ENCODE measurements around the gene RNU1-3. TPM values are rescaled to one million over a fixed set of nuclear protein-coding genes. Genes with fewer than 3 reads are reported as not detected.
A peak's percentile ranks its signal among the peaks of the same experiment; 100 is the strongest.
"Not testable (repeated sequence)": the region's sequence is repeated elsewhere in the genome, so short reads cannot be mapped to it uniquely, and the experiment has no call there.

Gene RNU1-3
- total and polyA plus RNA-seq, 2 of the 8 experiments (the other 6 are each of a cell fraction or from before 2014, with no cell fraction given), result 145 to 1,303 TPM

DNA sequence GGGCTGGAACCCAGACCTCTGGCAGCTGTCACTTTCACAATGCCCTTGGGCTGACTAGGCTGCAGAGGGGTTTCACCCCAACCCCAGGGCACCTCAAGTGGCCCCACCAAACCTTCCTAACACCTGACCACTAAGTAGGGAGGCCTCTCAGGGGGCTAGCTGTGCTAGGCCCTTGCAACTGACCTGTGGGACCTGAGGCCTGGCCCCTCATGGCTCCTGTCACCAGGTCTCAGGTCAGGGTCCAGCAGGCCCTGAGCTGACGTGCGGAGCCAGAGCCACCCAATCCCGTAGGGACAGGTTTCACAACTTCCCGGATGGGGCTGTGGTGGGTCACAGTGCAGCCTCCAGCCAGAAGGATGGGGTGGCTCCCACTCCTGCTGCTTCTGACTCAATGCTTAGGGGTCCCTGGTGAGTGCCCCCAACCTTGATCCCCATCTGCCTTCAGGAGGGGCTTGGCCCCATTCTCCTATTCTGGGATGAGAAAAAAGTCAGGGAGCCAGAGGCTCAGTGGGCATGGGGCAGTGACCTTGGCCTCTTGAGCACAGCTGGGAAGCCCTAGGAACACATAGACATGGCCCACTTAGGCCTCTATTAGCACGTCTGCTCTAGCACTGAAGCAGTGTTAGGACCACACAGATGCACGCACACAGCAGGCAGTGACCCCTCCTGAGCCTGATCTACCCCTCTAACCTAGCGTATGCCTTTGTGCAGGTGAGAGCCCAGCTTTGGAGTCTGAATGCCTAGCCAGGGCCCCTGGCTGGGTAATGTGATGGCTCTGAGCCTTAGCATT, 21.3 kb downstream of the RNU1-3 start:
- not testable (repeated sequence) for DNase-seq (ENCODE audit: low read depth in 1 of 2, low spot score in 2 of 2); H3K23me2 ChIP-seq (ENCODE audit: low read depth, low read length); FAIRE-seq; H3K36me3 ChIP-seq (ENCODE audit: control insufficient read depth in 2 of 4, insufficient read depth in 4 of 4, low read length in 3 of 4); H4K91ac ChIP-seq (replicated peaks; ENCODE audit: insufficient read length, low read length); H3K23ac ChIP-seq (ENCODE audit: insufficient read length); H4K5ac ChIP-seq (ENCODE audit: insufficient read length, low read depth, low read length); H3K56ac ChIP-seq (replicated peaks; ENCODE audit: insufficient read length, low read depth, low read length); H3K79me1 ChIP-seq (ENCODE audit: low read depth, low read length); H4K20me1 ChIP-seq (replicated peaks in 1 of 2; ENCODE audit: control insufficient read depth in 1 of 2, insufficient read depth in 2 of 2, low read length in 2 of 2); H3K79me2 ChIP-seq (ENCODE audit: control insufficient read depth in 1 of 2, insufficient read depth in 2 of 2, low read length in 2 of 2); H3K9ac ChIP-seq (replicated peaks in 1 of 4; ENCODE audit: extremely low read depth in 1 of 4, low read depth in 3 of 4, low read length in 3 of 4); H2AK5ac ChIP-seq (ENCODE audit: low read depth, low read length); H2BK120ac ChIP-seq (replicated peaks; ENCODE audit: low read depth, low read length); H3K18ac ChIP-seq (ENCODE audit: extremely low read depth, low read length); H4K8ac ChIP-seq (ENCODE audit: extremely low read depth, insufficient read depth, low read length); H2BK5ac ChIP-seq (ENCODE audit: low read depth, low read length); H3K9me3 ChIP-seq (ENCODE audit: insufficient read depth in 2 of 2, low read depth in 1 of 2, low read length in 1 of 2); H3K14ac ChIP-seq (ENCODE audit: insufficient read length); H3K27ac ChIP-seq (ENCODE audit: low read depth, low read length); H3K4ac ChIP-seq (replicated peaks; ENCODE audit: insufficient read length, low read depth, low read length); H2AFZ ChIP-seq (ENCODE audit: low read length)
- WGBS, 2 experiments (ENCODE audit: extremely low coverage in 1 of 2, insufficient coverage in 1 of 2, insufficient read length in 1 of 2, insufficient replicate concordance in 2 of 2, low coverage in 1 of 2, low lambda C conversion rate in 2 of 2, missing lambda C conversion rate in 1 of 2), result 91% methylated on average over 6 of the region's 7 CpGs; no CpG with 5 or more reads in 1 of the 2 experiments
- Histone ChIP-seq H3K4me2 (ENCODE audit: insufficient read depth in 1 of 2, low read depth in 2 of 2, low read length in 2 of 2) (peak overlapping the region; percentile 72 to 92; a peak in 3 of 4 replicates), H2BK20ac (ENCODE audit: low read length) (0 out of 2 replicates have a peak overlapping the region, but pooled peaks have one; percentile 13), H2BK12ac (ENCODE audit: low read depth, low read length) (peak overlapping the region; percentile 70), H3K4me1 (replicated peaks in 1 of 4; ENCODE audit: control insufficient read depth in 3 of 4, insufficient read depth in 4 of 4, low read length in 3 of 4) (peaks cover 0 to 17% (median 12%) of the 10 kb centered on the region in 4 experiments; a peak in 6 of 7 replicates), H3K4me3 (ENCODE audit: extremely low read depth in 1 of 4, insufficient read depth in 2 of 4, low read depth in 3 of 4, low read length in 4 of 4) (peak overlapping the region in 2 of 4 experiments; percentile 48 to 61; a peak in 3 of 8 replicates), H2BK15ac (ENCODE audit: low read length) (peak overlapping the region; percentile 37; the same call in 1 of the 2 replicates), H3K27me3 (replicated peaks in 1 of 4; ENCODE audit: control insufficient read depth in 3 of 4, extremely low read depth in 1 of 4, insufficient read depth in 3 of 4, low read length in 3 of 4) (peaks cover 9 to 27% (median 22%) of the 10 kb centered on the region in 4 experiments; a peak in 6 of 7 replicates)
- ChIA-PET CTCF (ENCODE audit: partially characterized antibody) (interaction anchor here (1.0 to 1.3 kb wide), 4 partner anchors 25 to 62 kb away, joined by 3 to 5 read pairs (median 4); no protein-coding TSS in a partner anchor), POLR2A (ENCODE audit: partially characterized antibody) (interaction anchor here (0.8 to 1.9 kb wide), 3 partner anchors 15 to 53 kb away, joined by 3 to 5 read pairs (median 4); partner anchors contain the start of gene NBPF1)

Measured in H1 (cell line).